Esophagus squamous epithelium (tissue), 4 donors: ENCODE measurements around the gene CRHR1.

ENCODE experiments used
- POLR2A ChIP-seq, 4 donors: fragments of 450-650 bp; IDR thresholded peaks; one replicate each; pipeline ENCODE4 v1.6.1; 2017; ENCODE audit warnings: antibody characterized with exemption in 4 of 4, mild to moderate bottlenecking in 4 of 4, moderate library complexity in 3 of 4
- TF ChIP-seq, protein P1 (sequence below), 6 experiments: fragments of 450-650 bp in 4 of 6; fragments of 200-600 bp in 2 of 6; sonication (generic) in 2 of 6; IDR thresholded peaks; one replicate each; pipeline ENCODE4 v1.5.1; 2016 to 2019; ENCODE audit warnings: antibody characterized with exemption in 6 of 6, mild to moderate bottlenecking in 4 of 6, moderate library complexity in 4 of 6

DNA sequence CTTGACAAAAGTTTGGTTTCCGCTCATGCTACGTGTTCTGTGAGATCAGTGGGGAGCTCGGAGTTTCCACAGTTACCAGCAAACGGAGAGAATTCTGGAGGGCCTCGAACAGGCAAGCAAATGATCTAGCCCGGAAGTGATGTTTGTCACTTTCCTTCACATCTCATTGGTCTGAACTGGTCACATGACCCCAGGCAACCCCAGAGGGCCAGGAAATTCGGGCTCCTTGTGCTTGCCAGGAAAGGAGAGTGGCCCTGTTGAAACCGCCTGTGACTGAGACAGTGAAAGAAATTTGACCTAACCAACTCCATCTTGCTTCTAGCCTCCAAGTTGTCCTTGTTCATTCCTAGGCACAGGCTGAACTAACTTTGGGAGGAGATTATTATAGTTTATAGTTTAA is 83.6 kb downstream of the CRHR1 start:
- TF ChIP-seq, protein P1, sequence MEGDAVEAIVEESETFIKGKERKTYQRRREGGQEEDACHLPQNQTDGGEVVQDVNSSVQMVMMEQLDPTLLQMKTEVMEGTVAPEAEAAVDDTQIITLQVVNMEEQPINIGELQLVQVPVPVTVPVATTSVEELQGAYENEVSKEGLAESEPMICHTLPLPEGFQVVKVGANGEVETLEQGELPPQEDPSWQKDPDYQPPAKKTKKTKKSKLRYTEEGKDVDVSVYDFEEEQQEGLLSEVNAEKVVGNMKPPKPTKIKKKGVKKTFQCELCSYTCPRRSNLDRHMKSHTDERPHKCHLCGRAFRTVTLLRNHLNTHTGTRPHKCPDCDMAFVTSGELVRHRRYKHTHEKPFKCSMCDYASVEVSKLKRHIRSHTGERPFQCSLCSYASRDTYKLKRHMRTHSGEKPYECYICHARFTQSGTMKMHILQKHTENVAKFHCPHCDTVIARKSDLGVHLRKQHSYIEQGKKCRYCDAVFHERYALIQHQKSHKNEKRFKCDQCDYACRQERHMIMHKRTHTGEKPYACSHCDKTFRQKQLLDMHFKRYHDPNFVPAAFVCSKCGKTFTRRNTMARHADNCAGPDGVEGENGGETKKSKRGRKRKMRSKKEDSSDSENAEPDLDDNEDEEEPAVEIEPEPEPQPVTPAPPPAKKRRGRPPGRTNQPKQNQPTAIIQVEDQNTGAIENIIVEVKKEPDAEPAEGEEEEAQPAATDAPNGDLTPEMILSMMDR (IDR thresholded peaks at IDR 0.05): no peak
- no peak for TF ChIP-seq POLR2A (IDR thresholded peaks at IDR 0.05)
